ENCODE measurements around the gene G3BP2.

- TF ChIP-seq CTCF (IDR thresholded peaks at IDR 0.05; ENCODE audit: low read depth, low read length) (no peak), POLR2A (IDR thresholded peaks at IDR 0.05; ENCODE audit: extremely low read depth, insufficient read length) (no peak)
These were observed 51.5 kb downstream of the G3BP2 start for GRCh38 chr4:75621715-75622114.
